HEK293 (cell line): ENCODE results near the gene TSSK6.

Experiments
- OSR2 ChIP-seq: fragments of 450-650 bp; formaldehyde crosslinking; IDR thresholded peaks from 2 replicates; pipeline ENCODE4 v1.5.1; 2016; ENCODE audit warnings: missing biosample characterization, missing genetic modification characterization
- ZNF510 ChIP-seq: fragments of 450-650 bp; formaldehyde crosslinking; IDR thresholded peaks from 2 replicates; pipeline ENCODE4 v1.5.1; 2018; ENCODE audit warnings: mild to moderate bottlenecking, missing genetic modification characterization, missing biosample characterization; ENCODE audit not compliant: insufficient replicate concordance

DNA sequence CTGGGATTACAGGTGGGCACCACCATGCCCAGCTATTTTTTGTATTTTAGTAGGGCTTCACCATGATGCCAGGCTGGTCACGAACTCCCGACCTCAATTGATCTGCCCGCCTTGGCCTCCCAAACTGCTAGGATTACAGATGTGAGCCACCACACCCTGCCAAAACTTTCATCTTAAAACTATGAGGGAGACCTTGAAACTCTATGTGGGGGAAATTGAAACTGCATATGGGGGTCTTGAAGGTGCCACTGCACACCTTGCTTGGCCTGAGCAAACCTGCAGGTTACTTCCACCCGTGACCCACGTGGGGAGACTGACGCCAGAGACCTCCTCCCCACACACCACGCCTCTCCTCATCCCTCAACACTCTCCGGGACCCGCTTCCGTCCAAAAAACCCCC, 38.3 kb upstream of the TSSK6 start:
- TF ChIP-seq ZNF510 (tag by site-specific recombination) (no peak), OSR2 (tag by site-specific recombination) (no peak)
